Trophoblast cell (in vitro differentiated cells and primary cell): Measurements from ENCODE around the gene CPA2.
"Not testable (repeated sequence)": the region's sequence is repeated elsewhere in the genome, so short reads cannot be mapped to it uniquely, and the experiment has no call there.

Experiments used
- DNase-seq, 2 donors: peaks; one replicate each; pipeline ENCODE4 v3.0.0-alpha.2; 2016
- H2AFZ ChIP-seq: 2 replicates; pipeline ENCODE4 v1.6.1; 2013; ENCODE audit warnings: low read length, moderate library complexity, mild to moderate bottlenecking; ENCODE audit not compliant: insufficient read depth, poor library complexity
- H2AK5ac ChIP-seq: 2 replicates; pipeline ENCODE4 v1.6.1; 2013; ENCODE audit warnings: mild to moderate bottlenecking, low read length
- H2BK120ac ChIP-seq: 2 replicates; pipeline ENCODE4 v1.6.1; 2013; ENCODE audit warnings: low read length, mild to moderate bottlenecking, moderate library complexity; ENCODE audit not compliant: insufficient read depth, poor library complexity
- H2BK12ac ChIP-seq: 2 replicates; pipeline ENCODE4 v1.6.1; 2013; ENCODE audit warnings: mild to moderate bottlenecking, low read length, moderate library complexity
- H2BK5ac ChIP-seq: 2 replicates; pipeline ENCODE4 v1.6.1; 2013; ENCODE audit warnings: low read length, low read depth, moderate library complexity, mild to moderate bottlenecking; ENCODE audit not compliant: poor library complexity
- H3K14ac ChIP-seq: 2 replicates; pipeline ENCODE4 v1.6.1; 2013; ENCODE audit warnings: mild to moderate bottlenecking, low read length
- H3K18ac ChIP-seq: 2 replicates; pipeline ENCODE4 v1.6.1; 2013; ENCODE audit warnings: mild to moderate bottlenecking, low read length
- H3K23ac ChIP-seq: 2 replicates; pipeline ENCODE4 v1.6.1; 2013; ENCODE audit warnings: low read length
- H3K27ac ChIP-seq: 2 replicates; pipeline ENCODE4 v1.5.1; 2013; ENCODE audit warnings: low read depth, mild to moderate bottlenecking, inconsistent platforms, low read length, moderate library complexity
- H3K27me3 ChIP-seq: 2 replicates; pipeline ENCODE4 v1.6.1; 2013; ENCODE audit warnings: inconsistent platforms, mild to moderate bottlenecking, low read length, moderate library complexity; ENCODE audit not compliant: insufficient read depth
- H3K36me3 ChIP-seq, 2 experiments: 1 replicate in 1 of 2; 2 replicates in 1 of 2; pipeline ENCODE4 v1.6.1; 2013; ENCODE audit warnings: low read length in 2 of 2, mild to moderate bottlenecking in 2 of 2, moderate library complexity in 1 of 2; ENCODE audit not compliant: insufficient read depth in 2 of 2, control insufficient read depth in 1 of 2
- H3K4ac ChIP-seq: 2 replicates; pipeline ENCODE4 v1.6.1; 2013; ENCODE audit warnings: low read depth, mild to moderate bottlenecking, low read length, moderate library complexity
- H3K4me1 ChIP-seq, 2 experiments: 1 replicate in 1 of 2; 2 replicates in 1 of 2; pipeline ENCODE4 v1.6.1; 2013; ENCODE audit warnings: low read length in 2 of 2, mild to moderate bottlenecking in 2 of 2, moderate library complexity in 1 of 2; ENCODE audit not compliant: insufficient read depth in 2 of 2, control insufficient read depth in 1 of 2
- H3K4me2 ChIP-seq: 2 replicates; pipeline ENCODE4 v1.6.1; 2013; ENCODE audit warnings: inconsistent platforms, mild to moderate bottlenecking, low read length, moderate library complexity
- H3K4me3 ChIP-seq: 2 replicates; pipeline ENCODE4 v1.5.1; 2013; ENCODE audit warnings: mild to moderate bottlenecking, low read depth, low read length, inconsistent platforms
- H3K79me1 ChIP-seq: one replicate; pipeline ENCODE4 v1.6.1; 2013; ENCODE audit warnings: low read length
- H3K79me2 ChIP-seq: 2 replicates; pipeline ENCODE4 v1.6.1; 2013; ENCODE audit warnings: low read length, mild to moderate bottlenecking; ENCODE audit not compliant: control insufficient read depth, insufficient read depth, poor library complexity
- H3K9ac ChIP-seq: 2 replicates; pipeline ENCODE4 v1.6.1; 2013; ENCODE audit warnings: mild to moderate bottlenecking, low read length
- H3K9me3 ChIP-seq: 2 replicates; pipeline ENCODE4 v1.6.1; 2013; ENCODE audit warnings: low read depth, mild to moderate bottlenecking, control low read depth, inconsistent platforms, low read length; ENCODE audit not compliant: insufficient read depth
- H4K12ac ChIP-seq: 2 replicates; pipeline ENCODE4 v1.6.1; 2013; ENCODE audit warnings: low read depth, mild to moderate bottlenecking, low read length, moderate library complexity
- H4K8ac ChIP-seq: 2 replicates; pipeline ENCODE4 v1.6.1; 2013; ENCODE audit warnings: low read depth, mild to moderate bottlenecking, low read length, moderate library complexity
- H4K91ac ChIP-seq: one replicate; pipeline ENCODE4 v1.6.1; 2013; ENCODE audit warnings: low read depth, mild to moderate bottlenecking, low read length, moderate library complexity
- WGBS: extraction: QIAGEN DNeasy Blood & Tissue Kit; methylation state at CpG from one replicate; pipeline ENCODE4 v1.1.7; 2013; ENCODE audit warnings: missing lambda C conversion rate; ENCODE audit not compliant: insufficient read length, insufficient coverage; ENCODE audit errors: extremely low coverage; 5-methylcytosine and 5-hydroxymethylcytosine counted together

CPA2 gene

GRCh38 chr7:130242198-130243014, 24.3 kb upstream of the CPA2 start:
- no peak overlapping the region for H2AFZ ChIP-seq
- no peak overlapping the region for H3K14ac ChIP-seq
- H3K18ac ChIP-seq: no peak overlapping the region
- peak overlapping the region; percentile 24 for H2BK120ac ChIP-seq
- no peaks in the 10 kb centered on the region for H3K79me2 ChIP-seq
- H3K9me3 ChIP-seq: no peaks in the 10 kb centered on the region
- H3K27ac ChIP-seq: no peak overlapping the region
- H2BK12ac ChIP-seq: no peak overlapping the region
- H3K9ac ChIP-seq: no peak overlapping the region
- no peak overlapping the region for H2BK5ac ChIP-seq
- H3K4me1 ChIP-seq: peaks cover 0 to 2% of the 10 kb centered on the region in 2 experiments
- no CpG with 5 or more reads among the region's 5 CpGs for WGBS
- H3K36me3 ChIP-seq: no peaks in the 10 kb centered on the region
- no peaks in the 10 kb centered on the region for H3K79me1 ChIP-seq
- peak; percentile 90 to 94 for DNase-seq
- H4K8ac ChIP-seq: peak overlapping the region; percentile 35
- H3K4ac ChIP-seq: no peak overlapping the region
- H4K12ac ChIP-seq: no peak overlapping the region
- no peak overlapping the region for H2AK5ac ChIP-seq
- no peak overlapping the region for H3K23ac ChIP-seq
- H4K91ac ChIP-seq: peak overlapping the region; percentile 47
- H3K4me3 ChIP-seq: no peak overlapping the region
- no peaks in the 10 kb centered on the region for H3K27me3 ChIP-seq
- no peak overlapping the region for H3K4me2 ChIP-seq

GRCh38 chr7:130243486-130243885, 23.2 kb upstream of the CPA2 start:
- H4K8ac ChIP-seq, H3K27me3 ChIP-seq, H2AFZ ChIP-seq, H3K4ac ChIP-seq, H3K4me3 ChIP-seq, H3K9me3 ChIP-seq, H4K91ac ChIP-seq, H3K23ac ChIP-seq, H4K12ac ChIP-seq, H3K14ac ChIP-seq, H2AK5ac ChIP-seq, H2BK5ac ChIP-seq, H2BK12ac ChIP-seq, H3K27ac ChIP-seq, H3K18ac ChIP-seq, DNase-seq, H3K4me1 ChIP-seq, H2BK120ac ChIP-seq, H3K9ac ChIP-seq, H3K79me2 ChIP-seq, H3K4me2 ChIP-seq, H3K36me3 ChIP-seq, H3K79me1 ChIP-seq: not testable (repeated sequence)
- WGBS: no CpG with 5 or more reads among the region's 1 CpG

- H3K79me1 ChIP-seq, H2BK5ac ChIP-seq: not testable (repeated sequence)
- no CpG with 5 or more reads among the region's 1 CpG for WGBS
Measured at GRCh38 chr7:130246491-130246890, 20.2 kb upstream of the CPA2 start.

GRCh38 chr7:130248842-130249241, 17.8 kb upstream of the CPA2 start:
- H3K4me2 ChIP-seq, H3K9ac ChIP-seq, H2AFZ ChIP-seq, H3K18ac ChIP-seq, H3K79me2 ChIP-seq, DNase-seq, H4K91ac ChIP-seq, H3K4ac ChIP-seq, H3K4me3 ChIP-seq, H3K27me3 ChIP-seq, H2BK120ac ChIP-seq, H2AK5ac ChIP-seq, H2BK5ac ChIP-seq, H3K4me1 ChIP-seq, H4K8ac ChIP-seq, H3K79me1 ChIP-seq, H3K36me3 ChIP-seq, H3K23ac ChIP-seq, H2BK12ac ChIP-seq, H3K27ac ChIP-seq, H3K9me3 ChIP-seq, H4K12ac ChIP-seq, H3K14ac ChIP-seq: not testable (repeated sequence)
- no CpG with 5 or more reads among the region's 5 CpGs for WGBS

More at GRCh38 chr7:130246491-130246890, 20.2 kb upstream of the CPA2 start:
- not testable (repeated sequence) for H3K4me3 ChIP-seq, H3K36me3 ChIP-seq, H3K23ac ChIP-seq, H3K14ac ChIP-seq, H3K79me2 ChIP-seq, H3K27ac ChIP-seq, H4K12ac ChIP-seq, H3K9ac ChIP-seq, H3K9me3 ChIP-seq, H2AFZ ChIP-seq, DNase-seq, H3K4ac ChIP-seq, H3K27me3 ChIP-seq, H2AK5ac ChIP-seq, H3K4me2 ChIP-seq, H2BK12ac ChIP-seq, H3K4me1 ChIP-seq, H3K18ac ChIP-seq, H4K91ac ChIP-seq, H4K8ac ChIP-seq, H2BK120ac ChIP-seq
